ENCODE measurements around the gene UBAP2L.
A peak's percentile ranks its signal among the peaks of the same experiment; 100 is the strongest.
"Not testable (repeated sequence)": the region's sequence is repeated elsewhere in the genome, so short reads cannot be mapped to it uniquely, and the experiment has no call there.

UBAP2L gene

GRCh38 chr1:154205778-154206177 is 15.0 kb upstream of the UBAP2L start:
- DNase-seq (ENCODE audit: low read depth): not testable (repeated sequence)

GRCh38 chr1:154206196-154206595 is 14.6 kb upstream of the UBAP2L start, which contains the start of gene CFAP141:
Gene CFAP141 (minus strand): TSS chr1:154206333. CDS start chr1:154206307, 26 bp downstream.
- DNase-seq (ENCODE audit: low read depth): no peak

- no peak for DNase-seq (ENCODE audit: low read depth)
These were observed 13.5 kb upstream of the UBAP2L start for GRCh38 chr1:154207262-154207661.

GRCh38 chr1:154208677-154209388 is 11.9 kb upstream of the UBAP2L start:
- no peak for DNase-seq (ENCODE audit: low read depth)

- no peak for DNase-seq (ENCODE audit: low read depth)
These were observed 8.7 kb upstream of the UBAP2L start for GRCh38 chr1:154212083-154212482.

- no peak for DNase-seq (ENCODE audit: low read depth)
These were observed 7.5 kb upstream of the UBAP2L start for GRCh38 chr1:154213274-154213673.

GRCh38 chr1:154218545-154218944 is 2.2 kb upstream of the UBAP2L start:
- DNase-seq (ENCODE audit: low read depth): no peak

GRCh38 chr1:154219541-154219940 is 1.2 kb upstream of the UBAP2L start:
- peak; percentile 48 for DNase-seq (ENCODE audit: low read depth)

- no peak for DNase-seq (ENCODE audit: low read depth)
These were observed 169 bp downstream of the UBAP2L start for GRCh38 chr1:154220970-154221277.

GRCh38 chr1:154221278-154222001 is 685 bp downstream of the UBAP2L start:
- DNase-seq (ENCODE audit: low read depth): peak; percentile 79

GRCh38 chr1:154222518-154222917 is 1.8 kb downstream of the UBAP2L start:
- no peak for DNase-seq (ENCODE audit: low read depth)

GRCh38 chr1:154222918-154223317 is 2.2 kb downstream of the UBAP2L start:
- DNase-seq (ENCODE audit: low read depth): no peak

- no peak for DNase-seq (ENCODE audit: low read depth)
These were observed 2.9 kb downstream of the UBAP2L start for GRCh38 chr1:154223621-154224020.

- no peak for DNase-seq (ENCODE audit: low read depth)
These were observed 4.6 kb downstream of the UBAP2L start for GRCh38 chr1:154225370-154225769.

- not testable (repeated sequence) for DNase-seq (ENCODE audit: low read depth)
These were observed 10.4 kb downstream of the UBAP2L start for GRCh38 chr1:154231112-154231511.

GRCh38 chr1:154233127-154233526 is 12.4 kb downstream of the UBAP2L start:
- DNase-seq (ENCODE audit: low read depth): not testable (repeated sequence)

- no peak for DNase-seq (ENCODE audit: low read depth)
These were observed 16.1 kb downstream of the UBAP2L start for GRCh38 chr1:154236855-154237254.

- DNase-seq (ENCODE audit: low read depth): no peak
These were observed 16.7 kb downstream of the UBAP2L start for GRCh38 chr1:154237435-154237834.

- no peak for DNase-seq (ENCODE audit: low read depth)
These were observed 17.2 kb downstream of the UBAP2L start for GRCh38 chr1:154237880-154238506.

- no peak for DNase-seq (ENCODE audit: low read depth)
These were observed 18.7 kb downstream of the UBAP2L start for GRCh38 chr1:154239491-154239890.

GRCh38 chr1:154240294-154240833 is 19.6 kb downstream of the UBAP2L start:
- no peak for DNase-seq (ENCODE audit: low read depth)

GRCh38 chr1:154241703-154242351 is 21.1 kb downstream of the UBAP2L start:
- DNase-seq (ENCODE audit: low read depth): no peak
